OCI-M2 (cell line): Measurements from ENCODE around the gene MAPK13.
"Not testable (repeated sequence)": the region's sequence is repeated elsewhere in the genome, so short reads cannot be mapped to it uniquely, and the experiment has no call there.

Source experiments
- DNase-seq: peaks from one replicate; lab custom pipeline; 2025; ENCODE audit not compliant: unreplicated experiment; lab: John Stamatoyannopoulos, UW

Gene MAPK13

GRCh38 chr6:36126553-36127458, 3.5 kb upstream of the MAPK13 start:
- DNase-seq: no peak

GRCh38 chr6:36127462-36128016, 2.8 kb upstream of the MAPK13 start:
- no peak for DNase-seq

GRCh38 chr6:36128073-36128472, 2.2 kb upstream of the MAPK13 start:
- DNase-seq: no peak

GRCh38 chr6:36128793-36129192, 1.5 kb upstream of the MAPK13 start:
- no peak for DNase-seq

- DNase-seq: not testable (repeated sequence)
These were observed 979 bp upstream of the MAPK13 start for GRCh38 chr6:36129334-36129733.

- no peak for DNase-seq
These were observed 576 bp downstream of the MAPK13 start for GRCh38 chr6:36130667-36131510.

- no peak for DNase-seq
These were observed 1.4 kb downstream of the MAPK13 start for GRCh38 chr6:36131511-36132245.

- no peak for DNase-seq
These were observed 2.1 kb downstream of the MAPK13 start for GRCh38 chr6:36132246-36132895.

- DNase-seq: no peak
These were observed 2.8 kb downstream of the MAPK13 start for GRCh38 chr6:36133148-36133547.

- no peak for DNase-seq
These were observed 3.6 kb downstream of the MAPK13 start for GRCh38 chr6:36133912-36134311.

- no peak for DNase-seq
These were observed 4.9 kb downstream of the MAPK13 start for GRCh38 chr6:36135053-36135731.

- no peak for DNase-seq
These were observed 5.7 kb downstream of the MAPK13 start for GRCh38 chr6:36136034-36136433.

- no peak for DNase-seq
These were observed 6.2 kb downstream of the MAPK13 start for GRCh38 chr6:36136551-36136950.

- DNase-seq: no peak
These were observed 8.4 kb downstream of the MAPK13 start for GRCh38 chr6:36138667-36139066.

- no peak for DNase-seq
These were observed 9.1 kb downstream of the MAPK13 start for GRCh38 chr6:36139431-36139830.

- DNase-seq: no peak
These were observed 9.8 kb downstream of the MAPK13 start for GRCh38 chr6:36139991-36140710.

- no peak for DNase-seq
These were observed 10.8 kb downstream of the MAPK13 start for GRCh38 chr6:36141091-36141490.

- DNase-seq: no peak
These were observed 11.6 kb downstream of the MAPK13 start for GRCh38 chr6:36141961-36142360.
